Body of pancreas (tissue), 4 donors: ENCODE measurements around the gene ACTR3. TPM values are rescaled to one million over a fixed set of nuclear protein-coding genes. Genes with fewer than 3 reads are reported as not detected.

Experiments used
- ATAC-seq: fragments of 150-250 bp; one replicate; pipeline ENCODE4 v1.9.1; 2016
- DNase-seq, 4 donors: peaks; one replicate each; pipeline ENCODE4 v3.0.0-alpha.2; 2019
- H3K27ac ChIP-seq, 4 donors: fragments of 200-600 bp; sonication (generic); 1 replicate in 3 of 4; 2 replicates in 1 of 4; pipeline versions ENCODE4 v1.5.1 to v1.6.1; 2016 to 2019; ENCODE audit warnings: mild to moderate bottlenecking in 1 of 4, mixed read lengths in 1 of 4, moderate library complexity in 1 of 4
- H3K27me3 ChIP-seq, 2 donors: fragments of 200-600 bp; sonication (generic); one replicate each; pipeline ENCODE4 v1.6.0; 2016; ENCODE audit warnings: mild to moderate bottlenecking in 1 of 2
- H3K36me3 ChIP-seq, 2 donors: fragments of 200-600 bp; sonication (generic); replicated peaks in 1 of 2; 2 replicates each; pipeline ENCODE4 v1.5.1; 2016; ENCODE audit warnings: low read depth in 2 of 2; ENCODE audit not compliant: insufficient read depth in 1 of 2
- H3K4me1 ChIP-seq: fragments of 200-600 bp; sonication (generic); one replicate; pipeline ENCODE4 v1.6.0; 2016
- H3K4me3 ChIP-seq, 2 donors: fragments of 200-600 bp; sonication (generic); 1 replicate in 1 of 2; 2 replicates in 1 of 2; pipeline ENCODE4 v1.5.1; 2016 to 2019
- H3K9me3 ChIP-seq, 3 donors: fragments of 200-600 bp; sonication (generic); 1 replicate in 2 of 3; 2 replicates in 1 of 3; pipeline ENCODE4 v1.5.1; 2016
- POLR2A ChIP-seq, 3 donors: fragments of 450-650 bp; IDR thresholded peaks; one replicate each; pipeline ENCODE4 v1.6.1; 2016; ENCODE audit warnings: antibody characterized with exemption in 3 of 3, mild to moderate bottlenecking in 2 of 3
- WGBS, 2 donors: methylation state at CpG; one replicate each; pipeline ENCODE4 v1.1.5; 2017; 5-methylcytosine and 5-hydroxymethylcytosine counted together
- intact Hi-C: fragments of 100-400 bp; cut with DNase I; formaldehyde crosslinking; loops from one replicate; pipeline ENCODE4 v1.15.1; 2023
- total RNA-seq, 2 donors: library from RNA; depleted of rRNA; stranded (reverse); fragments of >200 nt; gene quantifications; one replicate each; pipeline ENCODE4 v1.1.0, GENCODE V29; 2016
- TF ChIP-seq, protein P1 (sequence below), 7 experiments: fragments of 450-650 bp in 4 of 7; fragments of 200-600 bp in 3 of 7; sonication (generic) in 3 of 7; IDR thresholded peaks; one replicate each; pipeline ENCODE4 v1.5.1; 2016 to 2019; ENCODE audit warnings: antibody characterized with exemption in 7 of 7

ACTR3 gene
- total RNA-seq, 2 donors from 2014 or later: 35.9 to 43.8 TPM

DNA sequence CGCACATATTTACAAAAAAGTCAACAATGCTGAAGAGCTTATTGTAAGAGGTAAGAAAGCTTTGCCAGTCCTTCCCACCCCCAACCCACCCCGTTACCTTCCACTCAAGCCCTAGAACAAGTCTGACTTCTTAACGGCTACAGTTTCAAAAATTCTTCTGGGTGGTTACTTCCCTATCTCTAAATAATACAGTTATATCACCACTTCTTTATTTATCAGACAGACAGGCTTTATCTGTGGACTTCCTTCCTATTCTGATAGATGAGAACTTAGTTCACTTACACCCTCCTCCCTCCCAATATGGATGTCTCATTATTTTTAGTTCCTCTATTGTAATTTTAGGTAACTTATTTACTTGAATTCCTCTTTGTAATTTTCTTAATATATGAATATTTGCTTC lies 26.7 kb upstream of the ACTR3 start:
- no peaks in the 10 kb centered on the region for H3K9me3 ChIP-seq
- H3K4me3 ChIP-seq: no peak overlapping the region
- no peak overlapping the region for H3K27ac ChIP-seq
- 65 to 70% methylated on average over 3 of the region's 3 CpGs for WGBS, 2 donors
- intact Hi-C loops: no loop called here
- DNase-seq (no peak), ATAC-seq (no peak)
- no peaks in the 10 kb centered on the region for H3K36me3 ChIP-seq
- no peak for TF ChIP-seq POLR2A (IDR thresholded peaks at IDR 0.05)
- TF ChIP-seq, protein P1, sequence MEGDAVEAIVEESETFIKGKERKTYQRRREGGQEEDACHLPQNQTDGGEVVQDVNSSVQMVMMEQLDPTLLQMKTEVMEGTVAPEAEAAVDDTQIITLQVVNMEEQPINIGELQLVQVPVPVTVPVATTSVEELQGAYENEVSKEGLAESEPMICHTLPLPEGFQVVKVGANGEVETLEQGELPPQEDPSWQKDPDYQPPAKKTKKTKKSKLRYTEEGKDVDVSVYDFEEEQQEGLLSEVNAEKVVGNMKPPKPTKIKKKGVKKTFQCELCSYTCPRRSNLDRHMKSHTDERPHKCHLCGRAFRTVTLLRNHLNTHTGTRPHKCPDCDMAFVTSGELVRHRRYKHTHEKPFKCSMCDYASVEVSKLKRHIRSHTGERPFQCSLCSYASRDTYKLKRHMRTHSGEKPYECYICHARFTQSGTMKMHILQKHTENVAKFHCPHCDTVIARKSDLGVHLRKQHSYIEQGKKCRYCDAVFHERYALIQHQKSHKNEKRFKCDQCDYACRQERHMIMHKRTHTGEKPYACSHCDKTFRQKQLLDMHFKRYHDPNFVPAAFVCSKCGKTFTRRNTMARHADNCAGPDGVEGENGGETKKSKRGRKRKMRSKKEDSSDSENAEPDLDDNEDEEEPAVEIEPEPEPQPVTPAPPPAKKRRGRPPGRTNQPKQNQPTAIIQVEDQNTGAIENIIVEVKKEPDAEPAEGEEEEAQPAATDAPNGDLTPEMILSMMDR (IDR thresholded peaks at IDR 0.05): no peak
- no peaks in the 10 kb centered on the region for H3K4me1 ChIP-seq
- no peaks in the 10 kb centered on the region for H3K27me3 ChIP-seq

DNA sequence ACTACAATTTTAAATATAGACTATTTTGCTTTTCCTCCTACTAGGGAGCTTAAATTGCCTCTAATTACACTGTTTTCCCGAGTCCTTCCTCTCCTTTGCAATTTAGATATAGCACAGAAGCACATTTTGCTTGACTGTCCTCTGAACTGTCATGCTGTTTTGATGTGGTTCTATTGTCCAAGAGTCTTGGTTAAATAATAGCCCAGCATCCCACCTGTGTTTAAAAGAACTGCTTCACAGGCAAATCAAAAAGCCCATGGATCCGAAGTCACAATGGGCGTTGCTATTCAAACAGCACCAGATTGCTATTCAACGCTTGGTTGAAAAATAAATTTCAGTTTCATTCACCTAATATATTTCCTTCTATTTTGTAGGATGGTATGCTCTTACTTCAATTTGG lies 22.3 kb upstream of the ACTR3 start:
- intact Hi-C loops: no loop called here
- Histone ChIP-seq H3K4me3 (no peak overlapping the region), H3K27ac (no peak overlapping the region), H3K27me3 (no peaks in the 10 kb centered on the region), H3K4me1 (no peaks in the 10 kb centered on the region), H3K36me3 (no peaks in the 10 kb centered on the region), H3K9me3 (no peaks in the 10 kb centered on the region)
- TF ChIP-seq, protein P1 (IDR thresholded peaks at IDR 0.05): no peak
- TF ChIP-seq POLR2A (IDR thresholded peaks at IDR 0.05): no peak
- 44 to 54% methylated on average over 4 of the region's 4 CpGs for WGBS, 2 donors
- no peak for ATAC-seq
- DNase-seq: no peak

DNA sequence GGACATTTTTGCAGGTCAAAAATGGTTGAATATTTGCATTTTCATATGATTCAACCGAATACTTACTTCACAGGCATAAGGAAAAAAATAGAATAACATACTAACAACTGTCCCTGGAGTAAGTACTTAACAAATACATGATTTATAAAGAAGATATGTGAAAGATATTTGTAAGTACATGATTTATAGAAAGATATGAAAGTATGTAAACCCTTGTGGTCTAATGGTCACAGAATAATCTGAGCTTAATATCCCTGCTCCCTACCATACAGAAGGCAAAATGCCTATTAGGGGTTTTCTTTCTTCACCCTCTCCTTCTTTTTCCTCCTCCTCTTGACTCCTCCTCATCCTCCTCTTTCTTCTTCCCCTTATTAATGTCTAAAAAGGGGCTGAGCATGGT lies 20.6 kb upstream of the ACTR3 start:
- WGBS, 2 donors: 90 to 92% methylated on average over 1 of the region's 1 CpG
- intact Hi-C loops: no loop called here
- Histone ChIP-seq H3K27ac (no peak overlapping the region), H3K4me3 (no peak overlapping the region), H3K27me3 (no peaks in the 10 kb centered on the region), H3K9me3 (no peaks in the 10 kb centered on the region), H3K4me1 (no peaks in the 10 kb centered on the region), H3K36me3 (no peaks in the 10 kb centered on the region)
- TF ChIP-seq POLR2A (IDR thresholded peaks at IDR 0.05): no peak
- TF ChIP-seq, protein P1 (IDR thresholded peaks at IDR 0.05): no peak
- ATAC-seq (no peak), DNase-seq (no peak)

DNA sequence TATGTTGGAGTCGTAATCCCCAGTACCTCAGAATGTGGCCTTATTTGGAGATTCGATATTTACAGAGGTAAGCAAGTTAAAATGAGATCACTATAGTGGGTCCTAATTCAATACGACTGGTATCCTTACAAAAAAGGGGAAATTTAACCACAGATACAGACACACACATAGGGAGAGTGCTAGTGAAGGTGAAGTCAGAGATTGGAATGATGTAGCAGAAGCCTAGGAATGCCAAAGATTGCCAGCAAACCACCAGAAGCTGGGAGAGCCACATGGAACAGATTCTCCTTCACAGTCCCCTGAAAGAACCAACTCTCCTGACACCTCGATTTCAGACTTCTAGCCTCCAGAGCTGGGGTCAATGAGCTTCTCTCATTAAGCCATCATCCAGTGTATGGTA lies 17.7 kb upstream of the ACTR3 start:
- Histone ChIP-seq H3K27me3 (no peaks in the 10 kb centered on the region), H3K36me3 (no peaks in the 10 kb centered on the region), H3K9me3 (no peaks in the 10 kb centered on the region), H3K4me3 (no peak overlapping the region), H3K27ac (no peak overlapping the region), H3K4me1 (no peaks in the 10 kb centered on the region)
- no peak for DNase-seq
- 76 to 79% methylated on average over 4 of the region's 4 CpGs for WGBS, 2 donors
- intact Hi-C loops: no loop called here
- no peak for TF ChIP-seq POLR2A (IDR thresholded peaks at IDR 0.05)
- TF ChIP-seq, protein P1 (IDR thresholded peaks at IDR 0.05): no peak
- no peak for ATAC-seq

DNA sequence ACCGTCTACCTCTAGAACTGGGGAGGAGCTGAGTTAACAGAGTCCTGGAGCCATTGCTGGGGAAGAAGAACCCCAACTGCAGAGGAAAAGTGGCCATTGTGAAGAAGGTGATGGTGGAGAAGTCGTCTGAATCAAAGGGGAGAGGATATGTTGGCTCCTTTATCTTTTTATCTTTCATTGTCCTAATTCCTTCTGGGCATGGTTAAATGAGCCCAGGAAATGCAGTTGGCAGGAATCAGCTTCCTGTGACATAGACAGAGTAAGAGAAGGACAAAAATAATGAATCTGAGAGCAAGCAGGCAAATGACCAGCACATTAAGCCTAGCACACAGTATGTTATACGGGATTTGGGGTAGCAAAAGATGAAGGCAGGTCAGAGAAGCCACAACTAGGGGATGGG lies 16.0 kb upstream of the ACTR3 start:
- ATAC-seq (no peak), DNase-seq (no peak)
- Histone ChIP-seq H3K27ac (no peak overlapping the region), H3K27me3 (no peaks in the 10 kb centered on the region), H3K9me3 (no peaks in the 10 kb centered on the region), H3K4me3 (no peak overlapping the region), H3K36me3 (no peaks in the 10 kb centered on the region), H3K4me1 (no peaks in the 10 kb centered on the region)
- 66 to 69% methylated on average over 3 of the region's 3 CpGs for WGBS, 2 donors
- intact Hi-C loops: no loop called here
- TF ChIP-seq, protein P1 (IDR thresholded peaks at IDR 0.05): no peak
- TF ChIP-seq POLR2A (IDR thresholded peaks at IDR 0.05): no peak
